SU-DHL-6 (cell line): Measurements from ENCODE around the gene TTC3.

ENCODE experiments used
- H2AFZ ChIP-seq: fragments of 200-600 bp; sonication (generic); 2 replicates; pipeline ENCODE4 v1.6.1; 2014; ENCODE audit warnings: low read depth, mild to moderate bottlenecking, moderate library complexity, mixed read lengths, antibody characterized with exemption, low read length; ENCODE audit not compliant: severe bottlenecking
- H3F3A ChIP-seq: fragments of 200-600 bp; shearing (Covaris generic); 2 replicates; pipeline ENCODE4 v1.6.0; 2016; ENCODE audit warnings: antibody characterized with exemption, mild to moderate bottlenecking; ENCODE audit not compliant: insufficient read depth
- H3K27ac ChIP-seq: fragments of 200-600 bp; sonication (generic); 2 replicates; pipeline ENCODE4 v1.5.1; 2016; ENCODE audit warnings: low read depth, mild to moderate bottlenecking, low read length, moderate library complexity, mixed read lengths
- H3K27me3 ChIP-seq: fragments of 200-600 bp; sonication (generic), shearing (Covaris generic); 2 replicates; pipeline ENCODE4 v1.6.0; 2014; ENCODE audit warnings: mild to moderate bottlenecking, low read length
- H3K36me3 ChIP-seq: fragments of 200-600 bp; sonication (generic); 2 replicates; pipeline ENCODE4 v1.6.1; 2014; ENCODE audit warnings: mild to moderate bottlenecking, low read length, mixed read lengths
- H3K4me2 ChIP-seq: fragments of 300-600, 200-600 bp; shearing (Covaris generic), sonication (generic); 2 replicates; pipeline ENCODE4 v1.6.0; 2014; ENCODE audit warnings: low read length, low read depth, mild to moderate bottlenecking; ENCODE audit not compliant: poor library complexity, severe bottlenecking
- H3K4me3 ChIP-seq: fragments of 200-600 bp; sonication (generic); 2 replicates; pipeline ENCODE4 v1.5.1; 2014; ENCODE audit warnings: antibody characterized with exemption, low read length, mild to moderate bottlenecking, mixed read lengths; ENCODE audit not compliant: insufficient read depth, poor library complexity, severe bottlenecking
- H3K79me2 ChIP-seq: fragments of 200-600 bp; sonication (generic); 2 replicates; pipeline ENCODE4 v1.6.1; 2014; ENCODE audit warnings: mild to moderate bottlenecking, low read length, moderate library complexity; ENCODE audit not compliant: insufficient read depth
- H3K9ac ChIP-seq: fragments of 200-600 bp; sonication (generic); 2 replicates; pipeline ENCODE4 v1.7.0; 2014; ENCODE audit warnings: mild to moderate bottlenecking, low read length
- H3K9me2 ChIP-seq: fragments of 200-600 bp; sonication (generic); replicated peaks from 2 replicates; pipeline ENCODE4 v1.6.1; 2014; ENCODE audit warnings: low read length; ENCODE audit not compliant: insufficient read depth
- H3K9me3 ChIP-seq: fragments of 200-600 bp; sonication (generic); 2 replicates; pipeline ENCODE4 v1.6.1; 2014; ENCODE audit warnings: low read length, mixed read lengths; ENCODE audit not compliant: insufficient read depth
- H4K20me1 ChIP-seq: fragments of 200-600 bp; sonication (generic); 2 replicates; pipeline ENCODE4 v1.6.1; 2014; ENCODE audit warnings: low read depth, mild to moderate bottlenecking, antibody characterized with exemption, low read length, moderate library complexity, mixed read lengths
- EZH2phosphoT487 ChIP-seq: fragments of 200-600 bp; sonication (generic), shearing (Covaris generic); conservative IDR thresholded peaks from 2 replicates; pipeline ENCODE4 v1.6.1; 2018; ENCODE audit warnings: mild to moderate bottlenecking, antibody characterized with exemption, low read length, moderate library complexity, mixed read lengths
- TF ChIP-seq, protein P1 (sequence below): fragments of 200-600 bp; sonication (generic); IDR thresholded peaks from one replicate; pipeline ENCODE4 v1.5.1; 2017; ENCODE audit warnings: antibody characterized with exemption, mild to moderate bottlenecking, low read length, moderate library complexity; ENCODE audit not compliant: insufficient read depth, poor library complexity, severe bottlenecking

TTC3 gene

DNA sequence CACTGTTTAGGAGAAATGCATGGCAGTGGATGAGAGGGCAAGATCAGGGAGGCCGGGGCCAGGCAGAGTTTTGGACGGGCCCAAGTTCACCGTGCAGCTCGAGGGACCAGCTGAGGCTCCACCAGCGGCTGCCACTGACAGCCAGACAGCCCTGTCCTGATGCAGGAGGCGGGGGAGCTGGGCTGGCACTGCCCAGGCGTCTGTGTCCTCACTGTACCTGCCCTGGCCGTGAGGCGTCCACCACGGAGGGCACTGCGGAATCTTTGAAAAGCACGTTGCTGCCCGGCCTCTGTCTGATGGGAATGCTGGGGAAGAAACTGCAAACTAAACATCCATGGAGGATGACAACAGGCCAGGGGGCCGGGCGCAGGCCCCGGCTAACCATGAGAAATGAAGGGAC is 158.6 kb downstream of the TTC3 start:
- no peak overlapping the region for H3K27ac ChIP-seq
- H3K4me2 ChIP-seq = no peak overlapping the region
- H3K9ac ChIP-seq = no peak overlapping the region
- peaks cover 4% of the 10 kb centered on the region; the same call in 1 of the 2 replicates for H4K20me1 ChIP-seq
- H3K9me3 ChIP-seq = no peaks in the 10 kb centered on the region
- TF ChIP-seq, protein P1, sequence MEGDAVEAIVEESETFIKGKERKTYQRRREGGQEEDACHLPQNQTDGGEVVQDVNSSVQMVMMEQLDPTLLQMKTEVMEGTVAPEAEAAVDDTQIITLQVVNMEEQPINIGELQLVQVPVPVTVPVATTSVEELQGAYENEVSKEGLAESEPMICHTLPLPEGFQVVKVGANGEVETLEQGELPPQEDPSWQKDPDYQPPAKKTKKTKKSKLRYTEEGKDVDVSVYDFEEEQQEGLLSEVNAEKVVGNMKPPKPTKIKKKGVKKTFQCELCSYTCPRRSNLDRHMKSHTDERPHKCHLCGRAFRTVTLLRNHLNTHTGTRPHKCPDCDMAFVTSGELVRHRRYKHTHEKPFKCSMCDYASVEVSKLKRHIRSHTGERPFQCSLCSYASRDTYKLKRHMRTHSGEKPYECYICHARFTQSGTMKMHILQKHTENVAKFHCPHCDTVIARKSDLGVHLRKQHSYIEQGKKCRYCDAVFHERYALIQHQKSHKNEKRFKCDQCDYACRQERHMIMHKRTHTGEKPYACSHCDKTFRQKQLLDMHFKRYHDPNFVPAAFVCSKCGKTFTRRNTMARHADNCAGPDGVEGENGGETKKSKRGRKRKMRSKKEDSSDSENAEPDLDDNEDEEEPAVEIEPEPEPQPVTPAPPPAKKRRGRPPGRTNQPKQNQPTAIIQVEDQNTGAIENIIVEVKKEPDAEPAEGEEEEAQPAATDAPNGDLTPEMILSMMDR = no peak
- TF ChIP-seq EZH2phosphoT487 = no peak
- H3K36me3 ChIP-seq = peaks cover 19% of the 10 kb centered on the region; the same call in 1 of the 2 replicates
- no peak overlapping the region for H3K4me3 ChIP-seq
- no peaks in the 10 kb centered on the region for H3K27me3 ChIP-seq
- H2AFZ ChIP-seq = no peak overlapping the region
- peaks cover 11% of the 10 kb centered on the region; the same call in 1 of the 2 replicates for H3K79me2 ChIP-seq
- no peaks in the 10 kb centered on the region for H3K9me2 ChIP-seq
- H3F3A ChIP-seq = no peaks in the 10 kb centered on the region

DNA sequence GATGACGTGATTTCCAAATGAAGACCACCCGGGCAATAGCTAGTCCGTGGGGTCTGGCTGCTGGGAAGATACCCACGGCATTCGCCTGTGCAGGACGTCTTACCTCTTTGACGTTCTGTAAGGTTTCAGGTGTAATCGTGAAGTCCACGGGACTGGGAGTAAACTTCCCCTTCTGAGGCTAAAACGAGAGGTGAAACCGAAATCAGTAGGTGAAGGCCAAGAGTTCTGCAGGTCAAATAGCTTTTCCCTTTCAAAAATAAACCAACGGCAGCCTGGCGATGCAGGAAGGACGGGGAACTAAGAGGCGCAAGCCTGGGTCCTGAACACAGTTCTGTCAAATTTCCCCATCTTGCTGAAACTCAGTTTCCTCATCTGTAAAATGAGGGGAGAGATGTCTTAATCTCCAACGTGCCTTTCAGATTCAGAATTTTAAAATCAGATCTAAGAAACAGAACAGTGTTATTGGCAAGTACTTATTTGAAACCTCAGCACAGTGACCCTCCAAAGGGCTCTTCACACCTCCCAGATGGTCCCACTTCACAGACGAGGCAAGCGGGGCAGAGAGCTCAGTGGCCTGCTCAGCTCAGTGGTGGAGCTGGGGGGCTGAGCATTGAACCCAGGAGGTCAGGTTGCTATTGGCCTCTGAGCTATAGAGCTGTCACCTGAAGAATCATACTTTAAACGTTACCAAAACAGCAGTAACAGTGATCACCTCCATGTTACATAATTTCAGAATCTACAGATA is 159.4 kb downstream of the TTC3 start:
- H3K9me3 ChIP-seq = no peaks in the 10 kb centered on the region
- H3K27ac ChIP-seq = no peak overlapping the region
- H3K9me2 ChIP-seq = no peaks in the 10 kb centered on the region
- H2AFZ ChIP-seq = no peak overlapping the region
- no peaks in the 10 kb centered on the region for H3F3A ChIP-seq
- no peak overlapping the region for H3K9ac ChIP-seq
- no peaks in the 10 kb centered on the region for H3K27me3 ChIP-seq
- H3K4me3 ChIP-seq = no peak overlapping the region
- peaks cover 6% of the 10 kb centered on the region; the same call in 1 of the 2 replicates for H3K79me2 ChIP-seq
- no peak for TF ChIP-seq EZH2phosphoT487
- TF ChIP-seq, protein P1 = no peak
- no peak overlapping the region for H3K4me2 ChIP-seq
- H4K20me1 ChIP-seq = peaks cover 4% of the 10 kb centered on the region
- H3K36me3 ChIP-seq = peaks cover 18% of the 10 kb centered on the region; the same call in 1 of the 2 replicates

DNA sequence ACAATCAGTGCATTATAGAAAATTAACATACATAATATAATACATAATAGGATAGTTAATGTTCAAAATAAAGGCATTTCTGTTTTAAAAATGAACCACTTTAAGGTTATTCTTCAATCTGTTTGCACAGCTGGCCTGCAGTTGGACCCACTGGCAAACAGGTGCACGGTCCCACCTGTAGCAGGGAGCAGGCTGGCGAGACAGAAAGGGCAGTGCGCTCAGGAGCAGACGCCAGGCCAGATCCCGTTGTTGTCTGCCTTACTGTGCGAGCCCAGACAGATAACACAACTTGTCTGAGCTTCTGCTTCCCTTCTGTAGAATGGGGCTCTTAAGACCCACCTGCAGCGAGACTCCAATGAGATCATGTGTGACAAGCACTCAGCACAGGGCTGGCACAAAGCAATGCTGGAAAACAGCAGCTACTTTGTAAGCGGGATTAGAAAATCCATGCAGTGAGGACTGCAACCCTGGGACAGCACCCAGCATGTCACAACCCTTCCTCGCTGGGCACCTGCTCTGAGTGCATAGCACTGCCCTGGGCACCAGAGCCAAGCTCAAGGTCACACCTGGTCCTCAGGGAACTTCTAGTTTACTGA is 160.6 kb downstream of the TTC3 start:
- H3K27me3 ChIP-seq = no peaks in the 10 kb centered on the region
- no peak overlapping the region for H3K9ac ChIP-seq
- H2AFZ ChIP-seq = no peak overlapping the region
- H3K36me3 ChIP-seq = peaks cover 18% of the 10 kb centered on the region; the same call in 1 of the 2 replicates
- H3K4me3 ChIP-seq = no peak overlapping the region
- no peak overlapping the region for H3K27ac ChIP-seq
- no peaks in the 10 kb centered on the region for H3K9me3 ChIP-seq
- TF ChIP-seq, protein P1 = no peak
- no peak for TF ChIP-seq EZH2phosphoT487
- peaks cover 4% of the 10 kb centered on the region for H4K20me1 ChIP-seq
- no peak overlapping the region for H3K4me2 ChIP-seq
- no peaks in the 10 kb centered on the region for H3F3A ChIP-seq
- no peaks in the 10 kb centered on the region for H3K9me2 ChIP-seq
- H3K79me2 ChIP-seq = peaks cover 1% of the 10 kb centered on the region; the same call in 1 of the 2 replicates
